Fibroblast of pulmonary artery (primary cell): Measurements from ENCODE around the gene RRBP1.
"Not testable (repeated sequence)": the region's sequence is repeated elsewhere in the genome, so short reads cannot be mapped to it uniquely, and the experiment has no call there.

Experiments
- DNase-seq: peaks from one replicate; pipeline ENCODE4 v3.0.0-alpha.2; 2010; ENCODE audit warnings: low read depth
- H3K4me3 ChIP-seq: replicated peaks from 2 replicates; pipeline ENCODE4 v1.5.1; 2011; ENCODE audit warnings: low read depth, mild to moderate bottlenecking, control low read depth, low read length, moderate library complexity
- TF ChIP-seq, protein P1 (sequence below): IDR thresholded peaks from 2 replicates; pipeline ENCODE4 v1.5.1; 2011; ENCODE audit warnings: mild to moderate bottlenecking, control low read depth, low read length, inconsistent platforms; ENCODE audit errors: missing control alignments

RRBP1 gene

DNA sequence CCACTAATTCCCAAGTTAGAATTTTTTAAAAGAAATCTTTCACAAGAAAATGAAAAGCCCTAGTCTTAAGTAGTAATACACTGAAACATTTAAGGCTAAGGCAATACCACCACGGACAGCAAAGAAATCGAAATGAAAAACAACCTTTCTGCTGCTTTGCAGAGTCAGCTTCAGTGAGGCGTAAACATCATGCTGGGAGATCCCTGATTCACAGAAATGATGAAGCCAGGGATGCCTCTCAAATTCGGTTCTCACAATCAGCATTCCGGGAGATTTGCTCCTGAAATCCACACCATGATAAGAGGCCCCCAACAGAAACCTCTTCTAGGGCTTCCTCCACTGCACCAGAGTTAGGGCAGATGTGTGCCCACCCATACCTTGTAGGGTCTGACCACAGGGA, 18.6 kb downstream of the RRBP1 start:
- no peak for DNase-seq
- TF ChIP-seq, protein P1, sequence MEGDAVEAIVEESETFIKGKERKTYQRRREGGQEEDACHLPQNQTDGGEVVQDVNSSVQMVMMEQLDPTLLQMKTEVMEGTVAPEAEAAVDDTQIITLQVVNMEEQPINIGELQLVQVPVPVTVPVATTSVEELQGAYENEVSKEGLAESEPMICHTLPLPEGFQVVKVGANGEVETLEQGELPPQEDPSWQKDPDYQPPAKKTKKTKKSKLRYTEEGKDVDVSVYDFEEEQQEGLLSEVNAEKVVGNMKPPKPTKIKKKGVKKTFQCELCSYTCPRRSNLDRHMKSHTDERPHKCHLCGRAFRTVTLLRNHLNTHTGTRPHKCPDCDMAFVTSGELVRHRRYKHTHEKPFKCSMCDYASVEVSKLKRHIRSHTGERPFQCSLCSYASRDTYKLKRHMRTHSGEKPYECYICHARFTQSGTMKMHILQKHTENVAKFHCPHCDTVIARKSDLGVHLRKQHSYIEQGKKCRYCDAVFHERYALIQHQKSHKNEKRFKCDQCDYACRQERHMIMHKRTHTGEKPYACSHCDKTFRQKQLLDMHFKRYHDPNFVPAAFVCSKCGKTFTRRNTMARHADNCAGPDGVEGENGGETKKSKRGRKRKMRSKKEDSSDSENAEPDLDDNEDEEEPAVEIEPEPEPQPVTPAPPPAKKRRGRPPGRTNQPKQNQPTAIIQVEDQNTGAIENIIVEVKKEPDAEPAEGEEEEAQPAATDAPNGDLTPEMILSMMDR = no peak
- H3K4me3 ChIP-seq = no peak overlapping the region

DNA sequence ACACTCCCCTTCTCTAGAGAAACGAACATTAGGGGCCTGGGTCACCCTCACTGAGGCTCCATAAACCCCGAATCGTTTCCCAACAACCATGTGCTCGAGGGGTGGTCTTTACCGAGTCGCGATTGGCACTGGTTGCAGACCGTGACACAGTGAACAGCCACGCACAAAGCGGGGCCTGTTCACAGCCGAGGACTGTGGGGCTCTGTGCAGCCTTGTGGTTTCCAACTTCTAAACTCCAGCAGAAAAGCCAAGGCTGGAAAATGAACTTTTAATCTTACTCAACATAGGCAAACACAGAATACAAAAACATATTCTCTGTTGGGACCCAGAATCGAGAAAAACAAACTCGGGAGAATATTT, 19.0 kb downstream of the RRBP1 start:
- H3K4me3 ChIP-seq = no peak overlapping the region
- DNase-seq = no peak
- TF ChIP-seq, protein P1 = no peak

DNA sequence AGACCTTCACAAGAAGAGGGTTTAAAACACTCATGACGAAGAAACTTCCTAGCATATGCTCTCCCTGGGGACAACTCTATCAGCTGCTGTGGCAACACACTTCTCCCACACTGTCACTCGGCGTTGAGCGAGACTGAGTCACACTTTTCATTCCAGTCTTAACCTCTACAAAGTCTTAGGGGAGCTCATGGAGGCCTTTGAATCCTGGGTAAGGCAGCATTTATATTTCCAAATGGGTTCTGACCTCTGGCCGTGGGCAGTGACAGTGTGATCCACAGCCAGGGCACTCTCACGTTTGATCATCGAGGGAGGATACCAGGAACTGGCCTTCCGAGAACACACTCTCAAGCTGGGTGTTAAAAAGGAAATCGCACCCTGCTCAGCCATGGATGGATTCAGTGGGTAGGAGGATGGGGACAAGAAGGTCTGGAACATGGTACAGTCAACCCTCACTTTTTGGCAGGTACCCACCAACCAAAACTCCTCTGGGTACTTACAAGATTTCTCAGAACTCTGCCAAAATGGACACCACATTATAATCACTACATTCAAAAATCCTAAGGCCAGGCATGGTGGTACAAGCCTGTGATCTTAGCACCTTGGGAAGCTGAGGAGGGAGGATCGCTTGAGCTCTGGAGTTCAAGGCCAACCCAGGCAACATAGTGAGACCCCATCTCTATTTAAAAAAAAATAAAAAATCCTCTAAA, 19.6 kb downstream of the RRBP1 start:
- peak; percentile 86 for DNase-seq
- TF ChIP-seq, protein P1 = no peak
- no peak overlapping the region for H3K4me3 ChIP-seq

DNA sequence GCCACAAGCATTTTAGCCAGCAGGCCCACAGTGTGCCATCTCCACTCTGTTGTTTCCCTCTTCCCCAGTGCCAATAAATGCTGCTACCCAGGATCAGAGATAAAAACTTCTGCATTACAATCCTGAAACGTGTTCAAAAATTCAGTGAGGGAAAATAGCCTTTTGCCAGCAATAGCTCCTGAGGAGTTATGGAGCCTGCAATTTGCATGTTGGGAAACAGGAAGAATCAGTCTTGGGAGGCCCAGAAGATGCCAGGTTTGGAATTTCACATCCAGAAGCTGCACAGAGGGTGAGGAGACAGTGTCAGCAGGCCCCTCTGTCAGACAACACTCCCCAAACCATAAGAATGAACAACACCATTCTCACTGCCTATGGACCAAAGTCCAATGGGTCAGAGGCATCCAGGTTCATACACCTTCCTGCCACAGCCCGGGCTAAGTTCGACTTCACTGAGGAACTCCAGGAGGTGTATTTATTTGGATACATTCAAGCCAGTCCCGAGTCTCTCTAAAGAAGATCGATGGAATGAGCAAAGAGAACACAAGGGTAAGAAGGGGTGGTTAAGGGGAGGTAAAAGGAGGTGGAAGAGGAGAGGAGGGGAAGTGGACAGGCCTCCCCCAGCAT, 20.8 kb downstream of the RRBP1 start:
- DNase-seq = peak; percentile 65
- TF ChIP-seq, protein P1 = no peak
- H3K4me3 ChIP-seq = no peak overlapping the region

DNA sequence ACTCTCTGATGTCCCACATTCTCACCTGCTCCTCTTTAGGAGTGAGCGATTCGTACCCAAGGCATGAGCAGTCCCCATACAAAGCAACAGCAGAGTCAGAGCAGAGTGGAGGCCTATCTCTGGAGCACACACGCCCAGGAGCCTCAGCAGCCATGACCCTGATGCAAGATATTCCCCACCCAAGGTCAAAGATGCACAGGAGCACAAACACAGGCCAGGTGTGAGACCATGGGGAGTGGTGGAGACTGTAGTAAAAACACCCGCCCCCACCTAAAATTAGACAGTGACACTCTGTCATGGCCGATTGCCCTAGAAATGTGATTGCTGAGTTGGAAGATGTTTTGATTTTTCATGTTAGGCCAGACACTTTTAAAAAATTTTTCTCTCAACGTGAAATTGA, 21.4 kb downstream of the RRBP1 start:
- TF ChIP-seq, protein P1 = no peak
- no peak overlapping the region for H3K4me3 ChIP-seq
- no peak for DNase-seq

DNA sequence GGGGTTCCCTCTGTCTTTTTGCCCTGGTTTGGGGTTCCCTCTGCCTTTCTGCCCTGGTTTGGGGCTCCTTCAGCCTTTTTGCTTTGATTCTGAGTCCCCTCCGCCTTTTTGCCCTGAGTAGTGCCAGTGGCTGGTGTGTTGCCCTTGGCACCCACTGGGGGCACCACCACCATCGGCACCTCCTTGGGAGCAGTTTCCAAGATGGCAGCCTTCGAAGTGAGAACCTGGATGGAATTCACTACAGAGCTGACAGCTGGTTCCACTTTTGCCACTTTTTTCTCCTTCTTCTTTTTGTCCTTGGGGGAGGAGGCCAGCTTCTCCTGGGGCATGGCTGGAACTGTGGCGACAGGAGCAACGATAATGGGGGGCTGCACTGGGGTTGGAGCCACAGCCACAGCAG, 22.2 kb downstream of the RRBP1 start:
- no peak overlapping the region for H3K4me3 ChIP-seq
- DNase-seq = no peak
- TF ChIP-seq, protein P1 = peak; percentile 2

DNA sequence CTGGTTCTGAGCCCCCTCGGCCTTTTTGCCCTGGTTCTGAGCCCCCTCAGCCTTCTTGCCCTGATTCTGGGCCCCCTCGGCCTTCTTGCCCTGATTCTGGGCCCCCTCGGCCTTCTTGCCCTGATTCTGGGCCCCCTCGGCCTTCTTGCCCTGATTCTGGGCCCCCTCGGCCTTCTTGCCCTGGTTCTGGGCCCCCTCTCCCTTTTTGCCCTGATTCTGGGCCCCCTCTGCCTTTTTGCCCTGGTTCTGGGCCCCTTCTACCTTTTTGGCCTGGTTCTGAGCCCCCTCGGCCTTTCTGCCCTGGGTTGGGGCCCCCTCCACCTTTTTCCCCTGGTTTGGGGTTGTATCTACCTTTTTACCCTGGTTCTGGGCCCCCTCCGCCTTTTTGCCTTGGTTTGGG, 22.7 kb downstream of the RRBP1 start:
- not testable (repeated sequence) for H3K4me3 ChIP-seq, DNase-seq
